Measurements from ENCODE around the gene CACNA2D4.

The CACNA2D4 gene

GRCh38 chr12:1842905-1843640 is 75.4 kb downstream of the CACNA2D4 start:
- DNase-seq: no peak

DNA sequence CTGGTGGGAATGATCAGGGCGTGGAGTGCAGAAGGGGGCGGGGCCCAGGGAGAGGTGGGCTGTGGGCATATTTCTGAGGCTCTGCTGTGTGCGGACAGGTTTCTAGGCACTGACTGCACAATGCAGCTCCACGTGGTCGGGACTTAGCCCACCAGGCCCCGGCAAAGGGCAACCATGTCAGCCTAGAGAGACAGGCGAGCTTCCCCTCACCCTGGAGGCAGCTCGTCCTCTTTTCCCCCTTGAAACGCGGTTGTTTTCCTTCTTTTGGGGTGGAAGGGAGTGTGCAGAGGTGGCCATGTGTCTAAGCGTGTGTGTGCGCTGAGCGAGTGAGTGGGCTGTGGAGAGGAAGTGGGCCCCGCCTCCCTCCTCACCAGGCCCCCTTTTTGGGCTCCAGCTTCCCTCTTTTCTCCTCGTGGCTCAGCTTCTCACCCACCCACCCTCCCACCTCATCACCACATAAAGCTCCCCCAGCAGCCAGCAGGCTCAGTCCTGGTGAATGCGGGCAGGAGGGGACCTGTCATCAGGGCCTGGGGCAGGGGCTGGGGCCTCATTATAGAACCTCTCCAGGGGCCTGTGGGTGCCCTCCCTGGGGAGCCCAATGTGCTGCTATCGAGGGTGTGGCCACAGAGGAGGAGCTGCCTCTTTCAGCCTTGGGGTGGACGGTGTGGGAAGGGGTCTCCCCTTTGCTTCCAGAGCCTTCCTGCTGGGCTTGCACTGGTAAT is 76.1 kb downstream of the CACNA2D4 start:
- DNase-seq: no peak

- DNase-seq: no peak
Measured at GRCh38 chr12:1841586-1842182, 76.8 kb downstream of the CACNA2D4 start.

- DNase-seq: no peak
Measured at GRCh38 chr12:1840981-1841425, 77.4 kb downstream of the CACNA2D4 start.

DNA sequence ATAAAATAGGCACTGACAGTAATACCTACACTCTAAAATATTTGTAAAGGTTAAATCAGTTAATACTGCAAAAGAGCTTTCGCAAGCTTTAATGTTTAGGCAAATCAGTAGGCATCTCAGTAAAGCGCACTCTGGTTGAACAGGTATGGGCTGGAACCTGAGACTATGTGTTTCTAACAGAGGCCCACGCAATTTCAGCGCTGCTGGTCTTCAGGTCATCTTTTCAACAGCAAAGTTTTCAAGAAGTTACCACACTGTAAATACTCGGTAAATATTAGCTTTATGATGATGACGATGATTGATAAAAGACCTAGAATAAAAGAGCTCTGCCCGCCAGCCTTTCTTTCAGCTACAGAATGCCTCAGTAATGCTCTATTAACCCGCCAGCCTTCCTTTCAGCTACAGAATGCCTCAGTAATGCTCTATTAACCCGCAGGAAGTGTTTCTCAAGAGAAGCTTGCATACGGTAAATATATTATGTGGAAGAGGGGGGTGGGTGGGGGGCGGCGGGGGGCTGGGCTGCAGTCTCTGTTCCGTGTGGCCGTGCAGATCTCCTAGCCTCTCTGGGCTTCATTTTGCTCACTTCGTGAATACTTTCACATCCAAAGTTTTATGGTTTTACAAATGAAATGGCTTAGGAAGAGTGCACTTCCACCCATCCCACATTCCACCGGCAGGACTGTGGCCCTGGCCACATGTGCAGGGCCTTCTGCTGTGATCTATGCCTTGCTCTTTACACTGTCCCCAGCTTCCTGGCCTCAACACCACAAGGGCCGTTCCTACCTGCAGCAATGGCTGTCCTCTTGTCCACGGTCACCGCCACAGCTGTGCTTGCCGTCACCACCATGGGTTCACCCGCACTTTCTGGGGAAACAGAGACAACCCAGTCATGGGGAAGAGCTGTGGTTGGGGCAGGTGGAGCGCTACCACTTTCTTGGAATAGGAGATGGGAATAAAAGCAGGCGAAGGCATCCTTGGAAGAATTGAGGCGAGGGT is 78.2 kb downstream of the CACNA2D4 start:
- no peak for DNase-seq

- no peak for DNase-seq
Measured at GRCh38 chr12:1839464-1839863, 79.0 kb downstream of the CACNA2D4 start.

DNA sequence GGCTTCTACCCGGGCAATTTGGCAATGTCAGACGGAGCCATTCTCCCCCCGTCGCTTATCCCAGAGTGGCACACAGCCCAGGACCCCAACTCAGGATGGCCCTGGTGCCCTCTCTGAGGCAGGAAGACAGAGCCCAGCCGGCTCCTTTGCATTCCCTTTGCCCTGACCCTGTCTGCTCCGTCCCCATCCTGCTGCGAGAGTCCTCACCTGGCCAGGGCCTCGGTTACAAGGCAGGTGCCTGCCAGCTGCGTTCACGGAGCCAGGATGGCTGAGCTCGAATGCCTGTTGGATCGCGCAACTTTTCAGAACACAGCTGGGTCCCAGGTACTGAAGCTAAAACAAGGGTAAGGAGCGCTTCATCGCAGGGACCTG is 79.5 kb downstream of the CACNA2D4 start:
- no peak for DNase-seq

DNA sequence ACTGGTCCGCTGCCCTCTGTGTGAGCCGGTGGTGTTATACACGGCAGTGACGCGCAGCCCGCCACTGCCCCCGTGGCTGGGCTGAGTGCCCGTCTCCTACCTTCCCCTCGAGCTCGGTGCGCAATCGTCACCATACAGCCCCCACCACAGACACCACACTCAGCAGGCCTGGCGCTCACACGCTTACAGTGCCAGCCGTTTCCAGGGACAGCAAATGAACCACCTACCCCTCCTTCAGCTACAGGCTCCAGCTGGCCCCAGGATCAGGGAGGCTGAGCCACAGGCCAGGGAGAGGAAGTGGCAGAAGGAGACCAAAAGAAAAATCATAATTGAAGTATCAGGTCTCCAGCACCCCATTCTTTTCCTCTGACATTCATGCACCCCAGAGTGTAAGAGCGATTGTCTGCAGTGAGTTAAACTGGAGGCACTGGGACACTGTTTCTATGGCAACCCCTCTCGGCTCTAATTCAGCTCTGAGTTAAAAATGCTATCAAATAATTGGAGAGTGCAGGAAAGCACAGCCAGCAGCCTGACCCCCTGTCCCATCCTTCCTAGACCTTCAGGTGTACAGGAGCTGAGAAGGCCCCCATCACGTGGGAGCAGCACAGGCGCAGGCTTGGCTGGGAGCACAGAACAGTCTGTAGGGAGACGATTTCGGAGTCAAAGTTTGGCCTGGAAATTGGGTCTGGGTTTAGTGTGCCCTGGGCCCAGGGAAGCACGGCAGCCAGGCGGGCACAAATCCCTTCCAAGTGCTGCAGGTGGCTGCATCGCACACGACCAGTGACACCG is 80.1 kb downstream of the CACNA2D4 start:
- no peak for DNase-seq

DNA sequence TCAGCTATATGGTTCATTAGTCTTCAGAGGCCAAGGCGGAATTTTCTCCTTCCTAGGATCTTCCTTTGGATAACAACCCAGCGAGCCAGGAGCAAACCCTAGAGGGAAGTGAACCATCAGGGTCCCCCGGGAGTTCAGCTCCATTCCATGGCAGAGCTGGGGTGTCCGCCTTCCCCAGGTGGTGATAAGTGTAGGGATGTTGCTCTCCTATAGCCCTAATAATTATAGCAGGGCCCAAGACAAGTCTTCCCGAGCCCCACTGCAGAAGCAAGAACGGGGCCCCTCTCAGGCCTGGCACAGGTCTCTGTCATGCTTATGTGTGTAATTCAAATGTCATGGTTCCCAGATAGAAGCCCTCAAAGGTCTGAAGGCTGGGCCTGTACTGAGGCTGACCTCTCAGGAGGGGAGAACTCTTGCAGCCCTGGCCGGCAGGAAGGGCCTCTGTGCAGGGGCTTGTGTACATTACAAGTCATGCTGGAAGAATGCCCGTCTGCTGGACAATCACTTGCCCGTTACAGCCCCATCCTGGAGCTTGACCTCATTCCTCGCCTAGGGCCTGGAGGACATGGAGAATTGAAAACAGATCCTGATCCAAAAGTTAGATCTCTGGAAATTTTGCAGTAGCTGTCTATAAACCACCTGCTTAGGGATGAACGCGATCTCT is 80.8 kb downstream of the CACNA2D4 start:
- no peak for DNase-seq

DNA sequence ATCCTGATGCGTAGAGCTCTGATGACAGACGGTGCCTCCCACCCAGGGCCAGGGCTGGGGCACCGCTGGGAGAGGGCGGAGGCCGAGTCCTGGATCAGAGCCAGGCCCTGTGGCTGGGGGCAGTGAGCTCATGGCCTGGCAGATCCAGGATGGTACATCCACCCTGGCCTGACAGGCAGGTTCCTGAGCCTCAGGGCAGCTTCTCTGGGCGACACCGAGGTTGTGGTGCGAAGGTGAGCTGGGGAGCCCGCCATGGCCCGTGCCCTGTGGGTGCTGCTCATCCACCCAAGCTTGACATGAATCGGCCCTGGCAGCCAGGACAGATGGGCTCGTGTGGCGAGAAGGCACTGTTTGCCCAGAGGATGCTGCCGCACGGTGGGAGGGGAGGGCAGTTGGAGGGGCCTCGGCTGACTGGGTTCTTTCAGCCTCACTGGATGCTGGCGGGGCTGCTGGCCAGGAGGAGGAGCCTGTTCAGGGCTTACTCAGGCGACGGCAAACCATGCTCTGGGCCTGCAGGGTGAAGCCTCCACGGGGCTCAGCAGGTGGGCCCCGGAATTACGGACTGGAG is 81.5 kb downstream of the CACNA2D4 start:
- no peak for DNase-seq

- no peak for DNase-seq
Measured at GRCh38 chr12:1836241-1836803, 82.1 kb downstream of the CACNA2D4 start.

- no peak for DNase-seq
Measured at GRCh38 chr12:1835211-1836131, 83.0 kb downstream of the CACNA2D4 start.

- no peak for DNase-seq
Measured at GRCh38 chr12:1834186-1834925, 84.1 kb downstream of the CACNA2D4 start.

- no peak for DNase-seq
Measured at GRCh38 chr12:1833596-1834028, 84.8 kb downstream of the CACNA2D4 start.

- DNase-seq: no peak
Measured at GRCh38 chr12:1832801-1833595, 85.5 kb downstream of the CACNA2D4 start.

- no peak for DNase-seq
Measured at GRCh38 chr12:1830981-1831963, 87.2 kb downstream of the CACNA2D4 start.

Data from 8988T (cell line).